ENCODE measurements around the gene SYCE3.
"Not testable (repeated sequence)": the region's sequence is repeated elsewhere in the genome, so short reads cannot be mapped to it uniquely, and the experiment has no call there.

SYCE3 gene

GRCh38 chr22:50545522-50546325 lies 17.0 kb downstream of the SYCE3 start, which contains the start of gene KLHDC7B:
TSS of gene KLHDC7B (plus strand) at chr22:50545899. CDS start at chr22:50546244, 345 bp downstream.
- peak; percentile 11 for TF ChIP-seq CTCF (IDR thresholded peaks at IDR 0.05; ENCODE audit: insufficient read depth, low read length, poor library complexity, severe bottlenecking)
- Histone ChIP-seq H3K27me3 (replicated peaks; ENCODE audit: control insufficient read depth, insufficient read depth, low read length) (no peaks in the 10 kb centered on the region), H3K36me3 (ENCODE audit: control insufficient read depth, insufficient read depth, low read length) (no peaks in the 10 kb centered on the region), H3K4me3 (replicated peaks; ENCODE audit: low read depth, low read length) (no peak within 1 kb of the TSS)
- no peak for DNase-seq (ENCODE audit: extremely low read depth, insufficient read length)

GRCh38 chr22:50544746-50545253 lies 17.9 kb downstream of the SYCE3 start:
- no peak overlapping the region for H3K4me3 ChIP-seq (replicated peaks; ENCODE audit: low read depth, low read length)
- H3K27me3 ChIP-seq (replicated peaks; ENCODE audit: control insufficient read depth, insufficient read depth, low read length): no peaks in the 10 kb centered on the region
- no peak for TF ChIP-seq CTCF (IDR thresholded peaks at IDR 0.05; ENCODE audit: insufficient read depth, low read length, poor library complexity, severe bottlenecking)
- no peak for DNase-seq (ENCODE audit: extremely low read depth, insufficient read length)
- H3K36me3 ChIP-seq (ENCODE audit: control insufficient read depth, insufficient read depth, low read length): no peaks in the 10 kb centered on the region

GRCh38 chr22:50544078-50544745 lies 18.5 kb downstream of the SYCE3 start:
- H3K36me3 ChIP-seq (ENCODE audit: control insufficient read depth, insufficient read depth, low read length): no peaks in the 10 kb centered on the region
- peak; percentile 89 for DNase-seq (ENCODE audit: extremely low read depth, insufficient read length)
- no peak overlapping the region for H3K4me3 ChIP-seq (replicated peaks; ENCODE audit: low read depth, low read length)
- no peaks in the 10 kb centered on the region for H3K27me3 ChIP-seq (replicated peaks; ENCODE audit: control insufficient read depth, insufficient read depth, low read length)
- TF ChIP-seq CTCF (IDR thresholded peaks at IDR 0.05; ENCODE audit: insufficient read depth, low read length, poor library complexity, severe bottlenecking): peak; percentile 74

- peak; percentile 86 for DNase-seq (ENCODE audit: extremely low read depth, insufficient read length)
- Histone ChIP-seq H3K27me3 (replicated peaks; ENCODE audit: control insufficient read depth, insufficient read depth, low read length) (no peaks in the 10 kb centered on the region), H3K4me3 (replicated peaks; ENCODE audit: low read depth, low read length) (peak overlapping the region; percentile 54), H3K36me3 (ENCODE audit: control insufficient read depth, insufficient read depth, low read length) (no peaks in the 10 kb centered on the region)
- TF ChIP-seq CTCF (IDR thresholded peaks at IDR 0.05; ENCODE audit: insufficient read depth, low read length, poor library complexity, severe bottlenecking): no peak
Measured at GRCh38 chr22:50542416-50542927, 20.2 kb downstream of the SYCE3 start.

- peak overlapping the region; percentile 54 for H3K4me3 ChIP-seq (replicated peaks; ENCODE audit: low read depth, low read length)
- not testable (repeated sequence) for H3K27me3 ChIP-seq (replicated peaks; ENCODE audit: control insufficient read depth, insufficient read depth, low read length); H3K36me3 ChIP-seq (ENCODE audit: control insufficient read depth, insufficient read depth, low read length)
- DNase-seq (ENCODE audit: extremely low read depth, insufficient read length): peak; percentile 71
Measured at GRCh38 chr22:50541667-50542026, 21.1 kb downstream of the SYCE3 start.

GRCh38 chr22:50540381-50540780 lies 22.3 kb downstream of the SYCE3 start:
- Histone ChIP-seq H3K27me3 (replicated peaks; ENCODE audit: control insufficient read depth, insufficient read depth, low read length) (no peaks in the 10 kb centered on the region), H3K4me3 (replicated peaks; ENCODE audit: low read depth, low read length) (no peak overlapping the region), H3K36me3 (ENCODE audit: control insufficient read depth, insufficient read depth, low read length) (no peaks in the 10 kb centered on the region)
- no peak for DNase-seq (ENCODE audit: extremely low read depth, insufficient read length)
- no peak for TF ChIP-seq CTCF (IDR thresholded peaks at IDR 0.05; ENCODE audit: insufficient read depth, low read length, poor library complexity, severe bottlenecking)

Measured in GM06990 (cell line).